HCT116 (cell line): ENCODE results near the gene SRCIN1. TPM values are rescaled to one million over a fixed set of nuclear protein-coding genes. Genes with fewer than 3 reads are reported as not detected.

Experiments
- ATAC-seq: fragments of 200-7000 bp; cut with Tn5 transposase; 2 replicates; pipeline ENCODE4 v1.9.1; 2020; ENCODE audit warnings: mild to moderate bottlenecking, moderate library complexity
- BruUV-seq: library from RNA; stranded (reverse); fragments of 400-500 nt; replicated peaks from 2 replicates; lab custom pipeline; 2021; lab: Mats Ljungman, UMichigan
- CTCF ChIA-PET: fragments of 300-600 bp; sonication (Branson Sonifier 250); formaldehyde crosslinking; loops from one replicate; lab custom pipeline; 2021; ENCODE audit warnings: antibody characterized with exemption; lab: Charles Lee
- POLR2A ChIA-PET: fragments of 300-600, 350-600 bp; sonication (Branson Sonifier 250); formaldehyde crosslinking; loops from one replicate; lab custom pipeline; 2021; ENCODE audit warnings: antibody characterized with exemption; lab: Charles Lee
- RAD21 ChIA-PET, 2 experiments: fragments of 300-600 bp; sonication (Branson Sonifier 250); formaldehyde crosslinking; loops; one replicate each; lab custom pipeline; 2023; ENCODE audit warnings: low total read pairs in 2 of 2; ENCODE audit not compliant: uncharacterized antibody in 2 of 2, unreplicated experiment in 2 of 2, low non-redundant PET in 1 of 2; lab: Charles Lee
- DNase-seq: peaks from one replicate; pipeline ENCODE4 v3.0.0-alpha.2; 2010; ENCODE audit warnings: low read depth, low spot score
- H2AFZ ChIP-seq: fragments of 200-600 bp; shearing (Covaris generic), sonication (generic); 2 replicates; pipeline ENCODE4 v1.6.1; 2017; ENCODE audit warnings: low read depth, mixed run types, mixed read lengths, antibody characterized with exemption, low read length; ENCODE audit not compliant: poor library complexity, severe bottlenecking
- H3K27ac ChIP-seq: 2 replicates; pipeline ENCODE4 v1.5.1; 2012; ENCODE audit warnings: low read depth, low read length
- H3K27me3 ChIP-seq: fragments of 200-600 bp; sonication (generic); 2 replicates; pipeline ENCODE4 v1.6.1; 2016; ENCODE audit warnings: mixed run types, low read length, mixed read lengths; ENCODE audit not compliant: insufficient read depth
- H3K36me3 ChIP-seq, 2 experiments: fragments of 200-500 bp in 1 of 2; fragments of 200-600 bp in 1 of 2; sonication (Bioruptor generic) in 1 of 2; sonication (generic) in 1 of 2; 2 replicates each; pipeline versions ENCODE4 v1.5.1 to v1.6.1; 2014 to 2016; ENCODE audit warnings: low read length in 2 of 2, inconsistent platforms in 1 of 2, mixed read lengths in 1 of 2, mixed run types in 1 of 2; ENCODE audit not compliant: insufficient read depth in 2 of 2, control insufficient read depth in 1 of 2
- H3K4me1 ChIP-seq, 2 experiments: fragments of 200-600 bp in 1 of 2; sonication (generic) in 1 of 2; 2 replicates each; pipeline versions ENCODE4 v1.5.1 to v1.6.1; 2012 to 2017; ENCODE audit warnings: low read length in 2 of 2, inconsistent platforms in 1 of 2, mild to moderate bottlenecking in 1 of 2, mixed read lengths in 1 of 2, mixed run types in 1 of 2, moderate library complexity in 1 of 2; ENCODE audit not compliant: insufficient read depth in 2 of 2, control insufficient read depth in 1 of 2
- H3K4me2 ChIP-seq: fragments of 200-600 bp; sonication (generic); 2 replicates; pipeline ENCODE4 v1.6.1; 2017; ENCODE audit warnings: mixed run types, low read length, mixed read lengths
- H3K4me3 ChIP-seq, 2 experiments: fragments of 200-600 bp in 1 of 2; sonication (generic) in 1 of 2; replicated peaks in 1 of 2; 2 replicates each; pipeline ENCODE4 v1.5.1; 2011 to 2016; ENCODE audit warnings: low read length in 2 of 2, control low read depth in 1 of 2, low read depth in 1 of 2, mild to moderate bottlenecking in 1 of 2, mixed read lengths in 1 of 2, mixed run types in 1 of 2
- H3K79me2 ChIP-seq: fragments of 200-600 bp; sonication (generic); 2 replicates; pipeline ENCODE4 v1.6.1; 2017; ENCODE audit warnings: mild to moderate bottlenecking, mixed run types, low read length, moderate library complexity, mixed read lengths; ENCODE audit not compliant: insufficient read depth
- H3K9ac ChIP-seq: fragments of 200-600 bp; sonication (generic); 2 replicates; pipeline ENCODE4 v1.6.1; 2016; ENCODE audit warnings: low read length, mixed read lengths
- H3K9me2 ChIP-seq: fragments of 200-600 bp; sonication (generic), shearing (Covaris generic); 2 replicates; pipeline ENCODE4 v1.6.1; 2017; ENCODE audit warnings: mixed run types, mild to moderate bottlenecking, moderate library complexity; ENCODE audit not compliant: insufficient read depth
- H3K9me3 ChIP-seq, 2 experiments: fragments of 200-500 bp in 1 of 2; fragments of 200-600 bp in 1 of 2; sonication (Bioruptor generic) in 1 of 2; sonication (generic) in 1 of 2; 2 replicates each; pipeline ENCODE4 v1.6.1; 2014 to 2017; ENCODE audit warnings: low read length in 2 of 2, mixed read lengths in 2 of 2, inconsistent platforms in 1 of 2, low read depth in 1 of 2, mild to moderate bottlenecking in 1 of 2, mixed run types in 1 of 2, moderate library complexity in 1 of 2; ENCODE audit not compliant: control insufficient read depth in 1 of 2, insufficient read depth in 1 of 2
- H4K20me1 ChIP-seq: fragments of 200-600 bp; sonication (generic), shearing (Covaris generic); 2 replicates; pipeline ENCODE4 v1.6.1; 2017; ENCODE audit warnings: mixed run types, mild to moderate bottlenecking, moderate library complexity; ENCODE audit not compliant: insufficient read depth
- CEBPB ChIP-seq: IDR thresholded peaks from 2 replicates; pipeline ENCODE4 v1.6.1; 2012; ENCODE audit warnings: low read depth
- EGR1 ChIP-seq: IDR thresholded peaks from 2 replicates; pipeline ENCODE4 v1.6.1; 2012; ENCODE audit warnings: low read depth
- RAD21 ChIP-seq: IDR thresholded peaks from 2 replicates; pipeline ENCODE4 v1.6.1; 2012; ENCODE audit warnings: low read depth, mild to moderate bottlenecking
- REST ChIP-seq: IDR thresholded peaks from 2 replicates; pipeline ENCODE4 v1.6.1; 2012; ENCODE audit warnings: low read depth
- intact Hi-C: fragments of 100-400 bp; cut with micrococcal nuclease; formaldehyde crosslinking; loops from 2 replicates; pipeline ENCODE4 v1.10.0; 2022
- total RNA-seq: library from RNA; stranded (reverse); gene quantifications from one replicate; pipeline ENCODE4 v1.2.1, GENCODE V29; 2021; ENCODE audit not compliant: unreplicated experiment

Gene SRCIN1
- total RNA-seq, 1 experiment from 2014 or later: 10.5 TPM

- no peak for TF ChIP-seq REST
Observed at GRCh38 chr17:38586788-38587187, 19.0 kb downstream of the SRCIN1 start (continued).

DNA sequence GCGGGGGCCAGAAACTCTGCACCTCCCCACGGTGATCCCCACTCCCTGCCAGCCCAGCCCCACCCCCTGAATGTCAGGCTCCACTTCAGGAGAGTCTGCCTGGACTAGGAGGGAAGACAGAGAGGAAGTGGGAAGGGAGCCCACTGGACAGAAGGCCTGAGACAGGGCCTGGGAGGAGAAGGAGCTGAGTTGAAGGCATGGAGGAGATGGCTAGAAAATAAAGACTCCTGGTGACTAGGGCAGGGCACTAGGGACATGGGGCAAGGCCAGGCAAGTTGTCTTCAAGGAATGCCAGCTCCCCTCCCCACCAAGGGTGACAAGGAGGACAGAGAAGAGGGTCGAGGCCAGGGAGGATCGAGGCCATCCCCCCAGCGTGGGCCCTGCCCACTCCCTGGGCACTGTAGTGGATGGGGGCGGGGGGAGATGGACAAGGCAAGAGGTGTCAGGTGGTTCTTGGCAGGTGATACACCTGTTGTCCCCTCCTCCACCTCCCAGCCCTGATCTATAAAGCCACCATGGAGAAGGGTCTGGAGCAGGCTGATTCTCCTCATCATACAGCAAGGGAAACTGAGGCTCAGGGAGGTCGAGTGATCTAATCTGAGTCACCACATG, 19.7 kb downstream of the SRCIN1 start:
- Histone ChIP-seq H3K4me2 (no peak overlapping the region), H3K9me2 (no peaks in the 10 kb centered on the region), H3K27ac (no peak overlapping the region), H4K20me1 (no peaks in the 10 kb centered on the region), H3K27me3 (no peaks in the 10 kb centered on the region), H2AFZ (no peak overlapping the region), H3K4me3 (no peak overlapping the region), H3K4me1 (peaks cover 12 to 25% of the 10 kb centered on the region in 2 experiments), H3K9me3 (no peaks in the 10 kb centered on the region), H3K9ac (no peak overlapping the region), H3K79me2 (no peaks in the 10 kb centered on the region), H3K36me3 (no peaks in the 10 kb centered on the region)
- ChIA-PET CTCF (interaction anchor here (1.0 to 6.4 kb wide), 2 partner anchors 20 to 27 kb away, joined by 3 to 100 read pairs; no protein-coding TSS in a partner anchor), RAD21 (no interaction called here), POLR2A (no interaction called here)
- TF ChIP-seq CEBPB (no peak), RAD21 (no peak), EGR1 (no peak)
- intact Hi-C loops: loop anchor here (10.0 kb wide), 1 partner anchor 79 kb away; no protein-coding TSS in a partner anchor
- no peak for ATAC-seq
- no TSS peak for BruUV-seq
- DNase-seq: no peak
